NB4 (cell line): ENCODE results near the gene F8.
"Not testable (repeated sequence)": the region's sequence is repeated elsewhere in the genome, so short reads cannot be mapped to it uniquely, and the experiment has no call there.

Experiments
- DNase-seq: peaks from one replicate; pipeline ENCODE4 v3.0.0; 2010; ENCODE audit warnings: low read depth
- H3K4me3 ChIP-seq: one replicate; pipeline ENCODE4 v1.5.1; 2011; ENCODE audit warnings: mild to moderate bottlenecking, low read depth, low read length, moderate library complexity
- MYC ChIP-seq: IDR thresholded peaks from 2 replicates; pipeline ENCODE4 v1.6.1; 2011; ENCODE audit warnings: low read depth, low read length
- POLR2A ChIP-seq: IDR thresholded peaks from 2 replicates; pipeline ENCODE4 v1.6.1; 2011; ENCODE audit warnings: mild to moderate bottlenecking; ENCODE audit not compliant: insufficient read length; ENCODE audit errors: extremely low read depth
- TF ChIP-seq, protein P1 (sequence below): IDR thresholded peaks from one replicate; pipeline ENCODE4 v1.5.1; 2012; ENCODE audit warnings: low read depth, low read length
- TF ChIP-seq, protein P2 (sequence below): IDR thresholded peaks from 2 replicates; pipeline ENCODE4 v1.6.1; 2011; ENCODE audit warnings: low read depth, low read length

Gene F8

DNA sequence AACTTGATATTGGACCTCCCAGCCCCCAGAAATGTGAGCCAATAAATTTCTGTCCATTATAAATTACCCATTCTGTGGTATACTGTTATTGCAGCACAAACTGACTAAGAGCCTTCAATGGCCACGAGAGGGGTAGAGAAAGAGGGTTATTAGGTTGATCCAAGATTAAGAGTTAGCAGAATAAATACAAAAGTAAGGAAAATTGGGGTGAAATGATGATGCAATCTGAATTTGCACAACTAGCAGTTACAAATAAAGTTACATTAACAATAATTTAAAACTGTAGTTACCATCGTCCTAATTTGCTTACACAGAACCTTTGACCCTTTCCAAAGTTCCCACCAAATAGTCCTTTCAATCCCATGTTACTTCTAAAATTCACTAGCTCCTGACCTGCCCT lies 54.2 kb downstream of the F8 start:
- TF ChIP-seq, protein P1, sequence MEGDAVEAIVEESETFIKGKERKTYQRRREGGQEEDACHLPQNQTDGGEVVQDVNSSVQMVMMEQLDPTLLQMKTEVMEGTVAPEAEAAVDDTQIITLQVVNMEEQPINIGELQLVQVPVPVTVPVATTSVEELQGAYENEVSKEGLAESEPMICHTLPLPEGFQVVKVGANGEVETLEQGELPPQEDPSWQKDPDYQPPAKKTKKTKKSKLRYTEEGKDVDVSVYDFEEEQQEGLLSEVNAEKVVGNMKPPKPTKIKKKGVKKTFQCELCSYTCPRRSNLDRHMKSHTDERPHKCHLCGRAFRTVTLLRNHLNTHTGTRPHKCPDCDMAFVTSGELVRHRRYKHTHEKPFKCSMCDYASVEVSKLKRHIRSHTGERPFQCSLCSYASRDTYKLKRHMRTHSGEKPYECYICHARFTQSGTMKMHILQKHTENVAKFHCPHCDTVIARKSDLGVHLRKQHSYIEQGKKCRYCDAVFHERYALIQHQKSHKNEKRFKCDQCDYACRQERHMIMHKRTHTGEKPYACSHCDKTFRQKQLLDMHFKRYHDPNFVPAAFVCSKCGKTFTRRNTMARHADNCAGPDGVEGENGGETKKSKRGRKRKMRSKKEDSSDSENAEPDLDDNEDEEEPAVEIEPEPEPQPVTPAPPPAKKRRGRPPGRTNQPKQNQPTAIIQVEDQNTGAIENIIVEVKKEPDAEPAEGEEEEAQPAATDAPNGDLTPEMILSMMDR, result no peak
- TF ChIP-seq MYC, result no peak
- no peak overlapping the region for H3K4me3 ChIP-seq
- no peak for DNase-seq

DNA sequence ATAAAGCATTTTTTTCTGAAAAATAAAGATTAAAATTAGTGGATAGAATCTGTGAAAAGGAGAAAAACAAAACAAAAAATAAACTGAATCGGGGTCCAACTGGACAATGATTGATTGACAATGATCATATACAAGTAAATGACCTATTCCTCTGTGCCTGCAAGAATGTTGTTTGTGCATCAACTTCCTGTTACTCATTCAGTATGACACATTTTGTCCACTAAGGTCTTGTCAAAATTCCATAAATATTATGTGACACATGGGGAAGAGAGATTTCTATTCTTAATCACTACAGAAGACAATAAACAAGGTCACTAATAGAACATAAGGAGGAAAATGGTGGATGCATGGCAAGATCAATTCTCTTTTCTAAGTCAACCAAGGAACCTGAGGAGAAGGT lies 54.9 kb downstream of the F8 start:
- no peak for DNase-seq
- H3K4me3 ChIP-seq, result no peak overlapping the region
- TF ChIP-seq, protein P2, sequence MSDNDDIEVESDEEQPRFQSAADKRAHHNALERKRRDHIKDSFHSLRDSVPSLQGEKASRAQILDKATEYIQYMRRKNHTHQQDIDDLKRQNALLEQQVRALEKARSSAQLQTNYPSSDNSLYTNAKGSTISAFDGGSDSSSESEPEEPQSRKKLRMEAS, result no peak
- TF ChIP-seq POLR2A, result no peak
- TF ChIP-seq MYC, result no peak
- TF ChIP-seq, protein P1, result no peak

DNA sequence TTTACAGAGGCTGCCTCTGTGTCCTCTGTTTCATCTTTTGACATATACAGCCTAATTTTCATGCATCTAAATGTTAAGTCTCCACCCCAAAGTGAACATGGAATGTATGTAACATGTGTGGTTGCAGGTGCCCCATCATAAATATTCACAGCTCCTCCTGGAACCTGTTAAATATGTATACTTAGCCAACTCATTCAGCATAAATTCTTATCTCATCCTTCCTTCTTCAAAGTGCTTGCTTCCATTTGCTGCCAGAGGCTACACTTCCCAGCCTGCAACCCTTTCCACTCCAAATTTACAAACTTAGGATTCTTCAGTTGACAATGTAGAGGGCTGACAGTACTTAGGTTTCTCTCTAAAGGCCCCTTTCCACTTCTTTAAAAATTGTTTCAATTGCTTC lies 60.6 kb downstream of the F8 start:
- TF ChIP-seq, protein P2, result no peak
- TF ChIP-seq, protein P1, result no peak
- TF ChIP-seq MYC (no peak), POLR2A (no peak)
- no peak overlapping the region for H3K4me3 ChIP-seq
- DNase-seq, result no peak

DNA sequence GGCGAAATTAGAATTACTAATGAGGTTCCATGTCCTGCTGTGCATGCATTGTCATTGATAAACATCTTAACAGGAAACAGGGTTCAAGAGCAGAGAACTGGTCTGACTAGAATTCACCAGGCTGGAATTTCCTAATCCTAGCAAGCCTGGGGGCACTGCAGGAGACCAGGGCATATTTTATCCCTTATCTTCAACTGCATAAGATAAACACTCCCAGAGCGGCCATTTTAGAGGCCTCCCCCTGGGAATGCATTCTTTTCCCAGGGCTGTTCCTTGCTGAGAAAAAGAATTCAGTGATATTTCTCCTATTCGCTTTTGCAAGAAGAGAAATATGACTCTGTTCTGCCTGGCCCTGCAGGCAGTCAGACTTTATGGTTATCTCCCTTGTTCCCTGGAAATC lies 66.7 kb downstream of the F8 start:
- not testable (repeated sequence) for DNase-seq, H3K4me3 ChIP-seq

DNA sequence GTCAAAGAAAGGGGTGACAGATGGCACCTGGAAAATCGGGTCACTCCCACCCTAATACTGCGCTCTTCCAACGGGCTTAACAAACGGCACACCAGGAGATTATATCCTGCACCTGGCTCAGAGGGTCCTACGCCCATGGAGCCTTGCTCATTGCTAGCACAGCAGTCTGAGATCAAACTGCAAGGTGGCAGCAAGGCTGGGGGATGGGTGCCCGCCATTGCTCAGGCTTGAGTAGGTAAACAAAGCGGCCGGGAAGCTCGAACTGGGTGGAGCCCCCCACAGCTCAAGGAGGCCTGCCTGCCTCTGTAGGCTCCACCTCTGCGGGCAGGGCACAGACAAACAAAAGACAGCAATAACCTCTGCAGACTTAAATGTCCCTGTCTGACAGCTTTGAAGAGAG lies 83.3 kb downstream of the F8 start:
- not testable (repeated sequence) for DNase-seq, H3K4me3 ChIP-seq

DNA sequence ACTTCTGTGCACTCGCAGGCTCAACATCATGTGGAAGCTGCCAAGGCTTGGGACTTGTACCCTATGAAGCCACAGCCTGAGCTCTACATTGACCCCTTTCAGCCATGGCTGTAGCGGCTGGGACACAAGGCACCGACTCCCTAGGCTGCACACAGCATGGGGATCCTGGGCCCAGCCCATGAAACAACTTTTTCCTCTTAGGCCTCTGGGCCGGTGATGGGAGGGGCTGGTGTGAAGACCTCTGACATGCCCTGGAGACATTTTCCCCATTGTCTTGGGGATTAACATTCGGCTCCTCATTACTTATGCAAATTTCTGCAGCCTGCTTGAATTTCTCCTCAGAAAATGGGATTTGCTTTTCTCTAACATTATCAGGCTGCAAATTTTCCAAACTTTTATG lies 97.8 kb downstream of the F8 start:
- H3K4me3 ChIP-seq, DNase-seq: not testable (repeated sequence)

DNA sequence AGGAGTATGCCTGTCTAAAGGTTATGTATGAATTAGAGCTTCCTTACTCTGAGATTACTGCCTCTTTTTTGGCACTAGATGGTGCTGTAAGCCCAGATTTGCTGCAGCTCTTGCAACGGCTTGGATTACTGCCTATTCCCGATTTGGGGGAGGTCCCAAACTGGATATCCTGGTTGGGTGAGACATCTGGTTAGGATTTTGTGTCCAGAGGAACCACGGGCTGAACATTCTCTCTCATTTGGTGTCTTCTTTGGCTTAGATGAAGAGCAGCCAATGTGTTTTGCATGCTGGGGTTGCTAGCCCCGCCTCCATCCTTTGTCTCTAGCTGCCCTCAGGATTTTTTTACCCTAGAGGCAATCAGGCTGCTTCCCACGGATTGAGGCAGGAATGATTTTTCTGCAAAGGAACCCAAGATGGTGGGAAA lies 104.5 kb downstream of the F8 start:
- DNase-seq, result peak; percentile 59
- TF ChIP-seq, protein P2, result no peak
- TF ChIP-seq, protein P1, result peak; percentile 44
- no peak overlapping the region for H3K4me3 ChIP-seq

DNA sequence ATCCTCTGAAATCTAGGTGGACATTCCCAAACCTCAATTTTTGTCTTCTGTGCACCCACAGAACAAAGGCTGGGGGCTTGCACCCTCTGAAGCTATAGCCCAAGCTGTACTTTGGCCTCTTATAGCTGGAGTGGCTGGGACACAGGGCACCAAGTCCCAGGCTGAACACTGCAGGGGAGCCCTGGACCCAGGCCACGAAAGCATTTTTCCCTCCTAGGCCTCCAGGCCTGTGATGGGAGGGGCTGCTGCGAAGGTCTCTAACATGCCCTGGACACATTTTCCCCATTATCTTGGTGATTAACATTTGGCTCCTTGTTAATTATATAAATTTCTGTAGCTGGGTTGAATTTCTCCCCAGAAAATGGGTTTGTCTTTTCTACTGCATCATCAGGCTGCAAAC lies 108.5 kb downstream of the F8 start:
- TF ChIP-seq, protein P2, result no peak
- no peak for TF ChIP-seq MYC
- TF ChIP-seq, protein P1, result no peak
- TF ChIP-seq POLR2A, result no peak
- no peak overlapping the region for H3K4me3 ChIP-seq
- DNase-seq, result no peak

DNA sequence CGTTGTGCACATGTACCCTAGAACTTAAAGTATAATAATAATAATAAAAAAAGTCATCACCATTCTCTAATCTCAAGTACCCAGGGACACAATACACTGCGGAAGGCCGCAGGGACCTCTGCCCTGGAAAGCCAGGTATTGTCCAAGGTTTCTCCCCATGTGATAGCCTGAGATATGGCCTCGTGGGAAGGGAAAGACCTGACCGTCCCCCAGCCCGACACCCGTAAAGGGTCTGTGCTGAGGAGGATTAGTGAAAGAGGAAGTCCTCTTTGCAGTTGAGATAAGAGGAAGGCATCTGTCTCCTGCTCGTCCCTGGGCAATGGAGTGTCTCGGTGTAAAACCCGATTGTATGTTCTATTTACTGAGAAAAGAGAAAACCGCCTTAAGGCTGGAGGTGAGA lies 112.0 kb downstream of the F8 start:
- H3K4me3 ChIP-seq, result not testable (repeated sequence)
- peak; percentile 8 for DNase-seq

DNA sequence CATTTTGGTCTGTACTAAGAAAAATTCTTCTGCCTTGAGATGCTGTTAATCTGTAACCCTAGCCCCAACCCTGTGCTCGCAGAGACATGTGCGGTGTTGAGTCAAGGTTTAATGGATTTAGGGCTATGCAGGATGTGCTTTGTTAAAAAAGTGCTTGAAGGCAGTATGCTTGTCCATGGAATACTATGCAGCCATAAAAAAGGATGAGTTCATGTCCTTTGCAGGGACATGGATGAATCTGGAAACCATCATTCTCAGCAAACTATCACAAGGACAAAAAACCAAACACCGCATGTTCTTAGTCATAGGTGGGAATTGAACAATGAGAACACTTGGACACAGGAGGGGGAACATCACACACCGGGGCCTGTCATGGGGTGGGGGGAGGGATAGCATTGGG lies 112.5 kb downstream of the F8 start:
- H3K4me3 ChIP-seq, DNase-seq: not testable (repeated sequence)
